Measurements from ENCODE around the gene LNP1. TPM values are rescaled to one million over a fixed set of nuclear protein-coding genes. Genes with fewer than 3 reads are reported as not detected.

Gene LNP1
- total RNA-seq, 1 experiment from 2014 or later, result 6.7 TPM

GRCh38 chr3:100416863-100417262, 15.5 kb downstream of the LNP1 start (continued):
- TF ChIP-seq, protein P1, sequence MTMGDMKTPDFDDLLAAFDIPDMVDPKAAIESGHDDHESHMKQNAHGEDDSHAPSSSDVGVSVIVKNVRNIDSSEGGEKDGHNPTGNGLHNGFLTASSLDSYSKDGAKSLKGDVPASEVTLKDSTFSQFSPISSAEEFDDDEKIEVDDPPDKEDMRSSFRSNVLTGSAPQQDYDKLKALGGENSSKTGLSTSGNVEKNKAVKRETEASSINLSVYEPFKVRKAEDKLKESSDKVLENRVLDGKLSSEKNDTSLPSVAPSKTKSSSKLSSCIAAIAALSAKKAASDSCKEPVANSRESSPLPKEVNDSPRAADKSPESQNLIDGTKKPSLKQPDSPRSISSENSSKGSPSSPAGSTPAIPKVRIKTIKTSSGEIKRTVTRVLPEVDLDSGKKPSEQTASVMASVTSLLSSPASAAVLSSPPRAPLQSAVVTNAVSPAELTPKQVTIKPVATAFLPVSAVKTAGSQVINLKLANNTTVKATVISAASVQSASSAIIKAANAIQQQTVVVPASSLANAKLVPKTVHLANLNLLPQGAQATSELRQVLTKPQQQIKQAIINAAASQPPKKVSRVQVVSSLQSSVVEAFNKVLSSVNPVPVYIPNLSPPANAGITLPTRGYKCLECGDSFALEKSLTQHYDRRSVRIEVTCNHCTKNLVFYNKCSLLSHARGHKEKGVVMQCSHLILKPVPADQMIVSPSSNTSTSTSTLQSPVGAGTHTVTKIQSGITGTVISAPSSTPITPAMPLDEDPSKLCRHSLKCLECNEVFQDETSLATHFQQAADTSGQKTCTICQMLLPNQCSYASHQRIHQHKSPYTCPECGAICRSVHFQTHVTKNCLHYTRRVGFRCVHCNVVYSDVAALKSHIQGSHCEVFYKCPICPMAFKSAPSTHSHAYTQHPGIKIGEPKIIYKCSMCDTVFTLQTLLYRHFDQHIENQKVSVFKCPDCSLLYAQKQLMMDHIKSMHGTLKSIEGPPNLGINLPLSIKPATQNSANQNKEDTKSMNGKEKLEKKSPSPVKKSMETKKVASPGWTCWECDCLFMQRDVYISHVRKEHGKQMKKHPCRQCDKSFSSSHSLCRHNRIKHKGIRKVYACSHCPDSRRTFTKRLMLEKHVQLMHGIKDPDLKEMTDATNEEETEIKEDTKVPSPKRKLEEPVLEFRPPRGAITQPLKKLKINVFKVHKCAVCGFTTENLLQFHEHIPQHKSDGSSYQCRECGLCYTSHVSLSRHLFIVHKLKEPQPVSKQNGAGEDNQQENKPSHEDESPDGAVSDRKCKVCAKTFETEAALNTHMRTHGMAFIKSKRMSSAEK (CRISPR knock-in tag; IDR thresholded peaks at IDR 0.05; ENCODE audit: borderline replicate concordance), result no peak
- no peak for TF ChIP-seq NFE2L1 (CRISPR knock-in tag; IDR thresholded peaks at IDR 0.05)

DNA sequence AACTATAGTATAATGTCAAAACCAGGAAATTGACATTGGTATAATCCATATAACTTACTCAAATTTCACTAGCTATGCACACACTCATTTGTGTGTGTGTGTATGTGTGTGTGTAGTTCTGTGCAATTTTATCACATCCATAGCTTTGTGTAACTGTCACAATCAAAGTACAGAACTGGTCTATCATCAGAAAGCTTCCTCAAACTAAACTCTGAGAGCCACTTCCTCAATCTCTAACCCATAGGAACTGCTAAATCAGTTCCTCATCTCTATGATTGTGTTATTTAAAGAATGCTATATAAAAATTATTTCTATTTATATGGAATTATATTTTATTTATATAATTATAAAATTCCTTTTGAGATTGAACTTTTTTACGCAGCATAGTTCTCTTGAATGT, 18.1 kb downstream of the LNP1 start:
- no peaks in the 10 kb centered on the region for H3K36me3 Mint-ChIP-seq
- no peak for ATAC-seq
- CTCF ChIA-PET, result no interaction called here

DNA sequence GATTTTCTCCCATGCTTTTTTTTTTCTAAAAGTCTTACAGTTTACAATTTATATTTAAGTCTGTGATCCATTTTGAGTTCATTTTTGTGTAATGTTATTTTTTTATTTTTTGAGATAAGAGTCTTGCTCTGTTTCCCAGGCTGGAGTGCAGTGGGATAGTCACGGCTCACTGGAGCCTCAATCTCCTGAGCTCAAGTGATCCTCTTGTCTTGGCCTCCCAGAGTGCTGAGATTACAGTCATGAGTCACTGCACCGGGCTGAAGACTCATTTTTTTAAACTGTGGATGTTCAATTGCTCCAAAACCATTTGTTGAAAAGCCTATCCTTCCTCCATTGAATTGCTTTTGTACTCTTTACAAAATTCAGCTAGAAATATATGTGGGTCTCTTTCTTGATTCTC, 19.5 kb downstream of the LNP1 start:
- no peak overlapping the region for H3K27ac Mint-ChIP-seq
- POLR2A ChIA-PET, result no interaction called here
- H3K4me1 Mint-ChIP-seq, result peaks cover 27% of the 10 kb centered on the region
- TF ChIP-seq ZNF423 (CRISPR knock-in tag; IDR thresholded peaks at IDR 0.05), result no peak
- TF ChIP-seq, protein P2, sequence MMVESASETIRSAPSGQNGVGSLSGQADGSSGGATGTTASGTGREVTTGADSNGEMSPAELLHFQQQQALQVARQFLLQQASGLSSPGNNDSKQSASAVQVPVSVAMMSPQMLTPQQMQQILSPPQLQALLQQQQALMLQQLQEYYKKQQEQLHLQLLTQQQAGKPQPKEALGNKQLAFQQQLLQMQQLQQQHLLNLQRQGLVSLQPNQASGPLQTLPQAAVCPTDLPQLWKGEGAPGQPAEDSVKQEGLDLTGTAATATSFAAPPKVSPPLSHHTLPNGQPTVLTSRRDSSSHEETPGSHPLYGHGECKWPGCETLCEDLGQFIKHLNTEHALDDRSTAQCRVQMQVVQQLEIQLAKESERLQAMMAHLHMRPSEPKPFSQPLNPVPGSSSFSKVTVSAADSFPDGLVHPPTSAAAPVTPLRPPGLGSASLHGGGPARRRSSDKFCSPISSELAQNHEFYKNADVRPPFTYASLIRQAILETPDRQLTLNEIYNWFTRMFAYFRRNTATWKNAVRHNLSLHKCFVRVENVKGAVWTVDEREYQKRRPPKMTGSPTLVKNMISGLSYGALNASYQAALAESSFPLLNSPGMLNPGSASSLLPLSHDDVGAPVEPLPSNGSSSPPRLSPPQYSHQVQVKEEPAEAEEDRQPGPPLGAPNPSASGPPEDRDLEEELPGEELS (CRISPR knock-in tag; IDR thresholded peaks at IDR 0.05), result no peak
- TF ChIP-seq NR1H2 (CRISPR knock-in tag; IDR thresholded peaks at IDR 0.05), result no peak
- CTCF ChIA-PET, result no interaction called here
- H3K27me3 Mint-ChIP-seq (ENCODE audit: low read depth), result no peaks in the 10 kb centered on the region
- ATAC-seq (no peak), DNase-seq (ENCODE audit: low spot score) (no peak)
- H3K4me3 Mint-ChIP-seq, result no peak overlapping the region
- H3K9me3 Mint-ChIP-seq, result no peaks in the 10 kb centered on the region
- no peaks in the 10 kb centered on the region for H3K36me3 Mint-ChIP-seq

More for the DNA sequence above, 18.1 kb downstream of the LNP1 start:
- H3K9me3 Mint-ChIP-seq, result no peaks in the 10 kb centered on the region
- H3K27me3 Mint-ChIP-seq (ENCODE audit: low read depth), result no peaks in the 10 kb centered on the region
- TF ChIP-seq GRHL2 (CRISPR knock-in tag; IDR thresholded peaks at IDR 0.05; ENCODE audit: insufficient replicate concordance, severe bottlenecking) (no peak), MXD4 (CRISPR knock-in tag; IDR thresholded peaks at IDR 0.05; ENCODE audit: borderline replicate concordance) (no peak), CREB1 (CRISPR knock-in tag; IDR thresholded peaks at IDR 0.05) (no peak), FOXK1 (CRISPR knock-in tag; IDR thresholded peaks at IDR 0.05) (no peak), JUN (CRISPR knock-in tag; IDR thresholded peaks at IDR 0.05) (no peak), PRDM15 (CRISPR knock-in tag; IDR thresholded peaks at IDR 0.05) (no peak), KAT7 (CRISPR knock-in tag; IDR thresholded peaks at IDR 0.05; ENCODE audit: borderline replicate concordance) (no peak), ZNF416 (CRISPR knock-in tag; IDR thresholded peaks at IDR 0.05) (no peak), GTF2I (CRISPR knock-in tag; conservative IDR thresholded peaks at IDR 0.05) (no peak)
- TF ChIP-seq, protein P3, sequence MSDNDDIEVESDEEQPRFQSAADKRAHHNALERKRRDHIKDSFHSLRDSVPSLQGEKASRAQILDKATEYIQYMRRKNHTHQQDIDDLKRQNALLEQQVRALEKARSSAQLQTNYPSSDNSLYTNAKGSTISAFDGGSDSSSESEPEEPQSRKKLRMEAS (CRISPR knock-in tag; IDR thresholded peaks at IDR 0.05), result no peak
- no peak overlapping the region for H3K27ac Mint-ChIP-seq
- H3K4me3 Mint-ChIP-seq, result no peak overlapping the region
- peaks cover 35% of the 10 kb centered on the region for H3K4me1 Mint-ChIP-seq
- POLR2A ChIA-PET, result no interaction called here
- no peak for DNase-seq (ENCODE audit: low spot score)
